HG02885 (cell line): ENCODE data around the gene PPCS.

Experiments
- ATAC-seq: cut with Tn5 transposase; IDR thresholded peaks from one replicate; pipeline ENCODE4 v1.9.1; 2021; ENCODE audit warnings: mild to moderate bottlenecking; ENCODE audit not compliant: unreplicated experiment, poor library complexity

The PPCS gene

DNA sequence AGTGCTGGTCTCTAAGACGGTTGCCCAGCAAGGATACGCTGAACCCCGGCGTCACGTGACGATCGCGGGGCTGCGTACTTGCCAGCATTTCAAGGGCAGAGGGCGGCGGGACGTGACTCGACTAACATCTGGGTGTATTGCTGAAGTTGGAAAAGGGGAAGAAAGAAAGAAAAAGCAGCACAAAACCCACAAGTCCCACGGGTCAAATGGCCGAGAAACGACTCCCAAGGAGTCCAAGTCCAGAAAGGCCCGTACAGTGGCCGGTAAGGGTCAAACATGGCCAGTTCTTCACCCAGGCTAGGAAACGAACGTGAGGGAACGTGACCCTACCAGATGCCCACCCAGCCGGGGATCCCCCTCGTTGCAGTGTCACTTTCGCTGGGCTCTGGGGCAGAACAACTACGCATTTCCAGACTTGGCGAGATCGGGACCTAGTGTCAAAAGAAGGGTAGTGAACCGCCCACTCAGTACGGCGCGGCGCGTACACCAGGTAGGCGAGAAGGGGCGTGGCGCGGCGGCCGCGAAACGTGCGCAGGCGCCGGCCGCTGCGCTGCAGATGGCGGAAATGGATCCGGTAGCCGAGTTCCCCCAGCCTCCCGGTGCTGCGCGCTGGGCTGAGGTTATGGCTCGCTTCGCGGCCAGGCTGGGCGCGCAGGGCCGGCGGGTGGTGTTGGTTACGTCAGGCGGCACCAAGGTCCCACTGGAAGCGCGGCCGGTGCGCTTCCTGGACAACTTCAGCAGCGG, at the start of gene PPCS, which contains the start of gene ZMYND12:
Gene PPCS, plus strand, starts transcription at position 534 of the 744 bp plus-strand sequence. Its CDS starts 23 bp downstream, at position 557.
Gene ZMYND12, minus strand, starts transcription at position 13 of the 744 bp plus-strand sequence. CDS start 25 bp downstream, outside the sequence.
- peak; percentile 86 for ATAC-seq

DNA sequence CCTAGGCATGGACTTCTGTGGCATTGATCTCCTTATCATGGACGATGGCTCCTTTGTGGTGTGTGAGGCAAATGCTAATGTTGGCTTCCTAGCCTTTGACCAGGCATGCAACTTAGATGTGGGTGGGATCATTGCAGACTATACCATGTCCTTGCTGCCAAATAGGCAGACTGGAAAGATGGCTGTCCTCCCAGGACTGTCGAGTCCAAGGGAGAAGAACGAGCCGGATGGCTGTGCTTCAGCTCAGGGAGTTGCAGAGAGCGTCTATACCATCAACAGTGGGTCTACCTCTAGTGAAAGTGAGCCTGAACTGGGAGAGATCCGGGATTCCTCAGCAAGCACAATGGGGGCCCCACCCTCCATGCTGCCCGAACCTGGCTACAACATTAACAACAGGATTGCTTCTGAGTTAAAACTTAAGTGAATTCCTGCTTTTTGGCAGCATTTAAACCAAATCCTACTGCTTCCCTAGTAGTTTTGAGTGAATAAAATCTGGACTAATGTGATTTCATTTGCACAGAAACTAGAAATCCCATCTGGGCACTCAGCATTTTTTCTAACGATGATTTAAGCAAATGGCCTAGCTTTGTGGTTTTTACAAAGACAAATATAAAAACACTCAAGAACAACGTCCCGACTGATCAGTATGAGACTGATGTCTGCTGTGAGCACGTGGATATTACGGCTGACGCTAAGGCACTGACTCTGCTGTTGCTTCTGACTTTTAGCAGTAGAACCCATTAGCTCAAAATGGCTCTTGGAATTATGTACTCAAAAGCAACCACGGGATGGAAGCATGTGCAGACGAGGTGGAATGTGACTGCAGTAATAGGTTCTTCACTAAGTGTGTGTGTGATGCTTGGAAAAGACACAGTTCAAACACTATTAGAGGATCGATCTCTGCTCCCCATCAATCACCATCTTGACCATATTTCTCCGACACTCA, 41.5 kb upstream of the PPCS start:
- no peak for ATAC-seq

DNA sequence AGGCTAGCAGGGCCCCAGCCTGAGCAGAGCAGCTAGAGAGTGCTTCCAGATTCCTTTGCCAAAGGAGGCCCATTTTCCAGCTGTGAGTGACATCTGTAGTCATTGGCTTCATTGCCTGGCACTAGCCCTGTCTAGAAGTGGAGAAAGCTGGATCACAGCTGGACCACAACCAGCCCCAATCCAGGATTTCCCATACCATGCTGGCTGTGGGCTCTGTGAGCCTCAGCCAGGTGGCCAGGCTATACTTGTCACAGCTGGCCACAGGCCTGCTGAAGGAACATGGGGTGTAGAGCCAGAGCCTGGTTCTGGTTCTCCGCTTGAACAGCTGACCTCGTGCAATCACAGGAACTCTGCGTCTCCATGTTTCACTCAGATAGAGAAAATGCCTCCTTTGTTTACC, 39.2 kb upstream of the PPCS start:
- ATAC-seq = no peak

DNA sequence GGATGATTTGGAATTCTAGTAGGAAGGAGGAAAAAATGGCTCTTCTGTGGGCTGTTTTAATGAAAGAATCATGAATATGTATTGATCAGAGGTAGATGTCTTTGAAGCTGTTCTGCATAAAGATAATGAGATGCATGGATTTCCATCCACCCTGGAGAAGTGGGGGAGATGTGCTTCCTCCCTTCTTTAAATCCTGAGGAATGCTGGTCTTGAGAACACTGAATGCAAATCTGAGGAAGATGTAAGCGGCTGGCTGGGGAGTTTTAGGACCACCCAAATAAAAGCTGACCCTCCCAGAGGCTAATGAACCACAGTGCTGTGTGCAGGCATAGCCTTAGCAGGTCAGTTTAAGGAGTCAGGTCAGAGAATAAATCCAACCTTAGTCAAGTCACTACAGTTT, 37.8 kb upstream of the PPCS start:
- no peak for ATAC-seq

DNA sequence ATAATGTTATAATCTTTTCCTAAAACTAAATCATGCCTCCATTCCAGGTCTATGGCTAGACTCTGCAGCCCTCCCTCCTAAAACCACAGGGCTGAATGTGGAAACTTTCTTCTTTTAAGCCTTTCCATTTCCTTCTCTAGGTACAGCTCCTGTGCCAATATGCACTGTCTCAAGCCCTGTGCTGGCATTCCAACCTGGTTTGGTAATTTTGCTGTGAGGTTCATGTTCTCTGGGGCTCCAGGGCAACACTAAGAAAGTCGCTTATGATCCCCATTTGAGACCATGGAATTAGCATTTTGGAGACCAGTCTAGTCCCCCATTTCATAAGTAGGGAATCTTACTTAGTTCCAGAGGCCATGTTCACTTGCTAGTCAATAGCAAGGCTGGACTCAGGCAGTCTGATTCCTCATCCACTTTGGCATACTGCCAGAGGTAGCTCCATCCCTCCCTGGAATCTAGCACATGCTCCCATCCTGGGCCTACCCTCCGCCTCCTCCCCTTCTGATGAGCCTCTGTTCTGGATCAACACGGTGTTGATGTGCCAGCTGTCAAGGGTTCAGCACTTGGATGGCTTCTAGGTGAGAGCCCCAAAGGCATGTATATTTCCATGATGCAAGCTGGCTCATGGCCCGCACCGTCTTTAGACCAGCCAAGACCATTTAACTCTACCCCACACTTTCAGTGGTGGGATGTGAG, 37.1 kb upstream of the PPCS start:
- no peak for ATAC-seq

DNA sequence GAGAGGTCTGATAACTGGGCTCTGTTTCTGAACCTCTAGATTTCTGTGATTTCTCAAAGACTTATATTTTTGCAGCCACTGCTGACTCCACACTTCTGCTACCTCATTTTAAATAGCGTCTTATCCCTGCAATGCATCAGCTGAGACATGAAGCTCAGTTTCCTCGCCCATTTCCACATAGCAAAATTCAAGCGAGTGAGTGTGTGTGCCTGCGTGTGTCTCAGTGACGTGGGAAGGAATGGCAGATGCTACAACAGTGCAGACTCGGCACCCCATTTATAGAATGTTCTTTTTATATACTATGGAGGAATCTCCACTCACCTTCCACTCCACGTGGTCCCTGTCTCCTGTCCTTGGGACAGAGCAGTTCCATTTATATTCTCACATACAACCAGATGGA, 36.2 kb upstream of the PPCS start:
- ATAC-seq = no peak

DNA sequence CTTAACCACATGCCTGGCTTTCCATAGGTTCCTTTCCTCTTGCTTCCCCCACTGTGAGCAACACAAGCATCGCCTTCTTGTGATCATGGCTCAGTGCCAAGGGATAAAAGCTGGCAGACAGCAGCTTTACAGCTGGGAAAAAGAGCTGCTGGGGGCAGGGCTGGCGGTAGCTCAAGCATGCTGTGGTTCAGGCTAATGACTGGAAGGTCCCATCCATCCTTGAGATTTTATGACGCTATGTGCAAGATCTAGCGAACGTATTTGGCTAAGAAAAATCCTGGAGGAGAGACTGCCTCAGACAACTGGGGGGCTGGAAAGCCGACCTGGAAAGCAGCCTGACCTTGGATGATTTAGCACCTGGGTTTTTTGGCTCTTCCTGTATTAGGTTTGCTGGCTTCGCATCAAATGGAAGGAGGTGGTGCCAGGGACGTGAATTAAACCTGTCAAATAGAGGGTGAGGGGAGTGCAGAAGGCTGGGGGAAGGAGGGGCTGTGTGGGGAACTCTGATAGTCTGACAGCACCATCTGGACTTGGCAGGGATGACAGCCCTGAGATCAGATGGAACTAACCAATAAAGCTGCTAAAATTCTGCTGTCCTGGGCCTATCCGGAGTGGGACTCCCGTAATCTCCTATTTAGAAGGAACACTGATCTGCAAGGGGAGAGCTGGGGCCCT, 35.3 kb upstream of the PPCS start:
- ATAC-seq = no peak

DNA sequence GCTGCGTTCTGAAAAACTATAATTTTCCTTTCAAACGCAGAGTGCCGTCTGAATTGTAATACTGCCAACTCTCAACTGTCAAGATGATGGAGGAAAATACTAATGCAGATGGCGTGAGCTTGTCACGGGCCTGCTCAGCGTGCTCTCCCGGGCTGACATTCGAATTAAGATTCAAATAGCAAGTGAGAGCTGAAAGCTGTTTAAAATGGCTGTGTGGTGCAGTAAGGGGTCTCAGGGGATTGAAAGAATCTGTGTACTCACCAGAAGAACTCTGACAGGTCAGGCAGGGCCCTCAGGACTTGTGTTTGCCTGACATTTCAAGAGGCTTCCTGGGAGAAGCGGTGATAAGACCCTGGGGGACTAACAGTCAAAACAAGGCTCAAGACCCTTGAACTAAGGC, 33.6 kb upstream of the PPCS start:
- no peak for ATAC-seq

DNA sequence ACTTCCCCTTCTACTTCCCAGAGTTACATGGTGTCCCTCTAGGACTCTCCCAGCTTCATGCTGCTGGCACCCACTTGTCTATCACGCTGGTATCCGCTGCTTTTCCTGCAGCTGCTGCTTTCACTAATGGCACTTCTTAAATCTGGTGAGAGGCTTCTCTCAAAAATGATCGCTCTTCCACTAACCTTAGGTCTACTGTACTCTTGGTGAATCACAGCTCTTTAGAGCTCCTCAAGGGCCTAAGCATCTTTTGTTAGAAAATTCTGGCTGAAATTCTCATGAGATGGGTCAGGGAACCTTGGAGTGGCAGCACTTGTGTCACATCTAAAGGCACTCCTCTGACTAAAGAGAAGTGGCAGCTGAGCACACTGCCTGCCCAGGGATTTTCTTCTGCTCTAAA, 32.7 kb upstream of the PPCS start:
- ATAC-seq = no peak

DNA sequence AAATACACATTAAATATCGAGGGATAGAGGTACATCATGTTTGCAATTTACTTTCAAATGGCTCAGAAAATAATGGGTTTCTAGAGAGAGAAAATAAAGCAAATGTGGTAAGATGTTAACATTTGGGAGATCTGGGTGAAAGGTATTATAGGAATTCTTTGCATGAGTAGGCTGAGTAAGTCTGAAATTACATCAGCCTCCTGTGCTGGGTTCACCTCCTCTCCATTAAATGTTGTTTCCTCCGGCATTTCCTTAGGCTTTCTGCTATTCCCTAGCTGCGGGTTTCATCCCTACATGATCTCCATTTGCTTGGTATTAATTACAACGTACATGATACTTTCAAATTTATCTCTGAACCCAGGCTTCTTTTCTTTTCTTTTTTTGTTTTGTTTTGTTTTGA, 32.1 kb upstream of the PPCS start:
- no peak for ATAC-seq

DNA sequence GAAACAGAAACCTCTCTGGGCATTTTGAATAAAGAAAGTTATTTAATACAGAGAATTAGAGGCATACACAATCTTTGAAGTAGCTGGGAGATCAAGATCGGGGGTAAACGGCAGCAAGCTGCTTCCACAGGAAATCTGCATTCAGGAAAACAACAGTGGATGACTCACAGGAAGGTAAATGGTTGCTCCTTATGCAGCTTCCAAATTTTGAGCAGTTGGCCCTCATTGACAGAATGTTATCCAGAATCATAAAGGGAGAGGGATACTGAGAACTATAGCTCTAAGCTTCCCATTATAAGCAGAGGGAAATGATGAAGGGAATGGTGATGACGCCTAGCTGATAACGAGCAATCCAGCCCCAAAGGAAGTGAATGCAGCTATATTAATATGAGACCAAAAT, 29.1 kb upstream of the PPCS start:
- no peak for ATAC-seq

DNA sequence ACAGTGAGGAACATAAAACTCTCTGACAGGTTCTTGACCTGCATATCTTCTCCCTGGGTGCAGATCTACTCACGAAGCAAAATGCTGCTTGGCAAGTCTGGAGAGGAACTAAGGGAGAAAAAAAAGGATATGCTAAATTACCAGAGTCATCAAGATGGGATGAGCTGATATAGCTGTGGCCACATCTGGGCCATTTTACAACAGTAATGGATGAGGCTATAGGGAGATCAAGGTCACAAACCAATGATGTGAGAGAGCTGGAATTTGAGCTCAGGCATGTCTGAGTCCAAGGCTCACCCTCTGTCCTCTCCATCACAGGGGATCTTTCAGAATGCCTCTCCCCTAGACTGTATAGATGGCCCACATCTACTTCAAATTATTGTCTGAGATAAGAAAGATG, 26.7 kb upstream of the PPCS start:
- no peak for ATAC-seq

DNA sequence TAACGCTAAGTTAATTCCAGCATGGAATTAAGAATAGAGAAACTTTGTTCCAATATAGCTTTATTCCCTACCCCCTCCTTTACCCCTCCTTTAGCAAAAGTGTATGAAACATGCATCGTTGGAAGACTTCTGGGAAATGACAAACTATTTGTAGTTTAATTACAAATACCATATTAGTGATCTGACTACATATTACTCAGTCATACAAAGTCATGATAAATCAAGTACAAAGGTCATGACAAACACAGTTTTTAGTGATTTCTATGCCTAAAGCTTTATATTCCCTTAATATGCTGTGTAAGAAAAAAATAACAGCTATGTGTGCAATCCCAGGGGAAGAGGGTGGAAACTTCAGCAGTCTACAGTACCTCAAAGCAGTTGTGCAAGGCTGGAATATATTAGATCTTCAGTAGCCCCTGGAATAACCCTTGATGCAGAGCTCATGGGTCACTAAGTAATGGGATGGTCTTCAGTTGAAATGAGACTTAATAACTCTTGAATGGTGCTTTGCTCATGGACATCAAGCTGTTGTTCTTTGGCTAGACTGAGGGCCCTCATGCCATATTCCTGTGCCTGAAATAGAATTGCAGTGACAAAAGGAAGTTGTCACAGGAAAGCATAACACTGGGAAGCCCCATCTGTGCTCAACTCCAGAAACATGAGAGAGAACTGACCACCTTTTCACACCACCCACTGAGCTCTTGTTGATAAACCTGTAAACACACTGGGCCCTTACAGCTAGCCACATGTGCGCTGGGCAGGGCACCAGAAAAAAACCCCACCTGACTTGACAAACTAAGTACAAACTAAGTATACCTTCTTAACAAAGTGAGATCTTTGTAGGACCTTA, 25.8 kb upstream of the PPCS start:
- ATAC-seq = no peak

DNA sequence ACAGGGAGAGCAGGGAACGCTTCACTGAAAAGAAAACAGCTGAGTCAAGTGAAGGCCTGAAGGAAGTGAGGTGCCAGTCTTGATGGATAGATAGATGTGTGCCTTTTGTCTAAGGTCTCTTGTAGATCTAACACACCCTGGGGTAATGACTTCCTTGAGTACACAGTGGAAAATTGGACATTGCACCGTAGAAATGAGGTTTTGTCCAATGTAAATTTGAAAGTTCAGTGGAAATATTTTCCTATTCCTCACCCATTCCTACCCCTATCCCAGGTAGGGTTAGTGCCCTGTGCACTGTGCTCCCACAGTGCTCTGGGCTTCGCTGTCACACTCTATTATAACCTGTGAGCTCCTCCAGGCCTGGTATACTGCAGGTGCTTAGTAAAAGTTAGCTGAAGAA, 24.8 kb upstream of the PPCS start:
- no peak for ATAC-seq

DNA sequence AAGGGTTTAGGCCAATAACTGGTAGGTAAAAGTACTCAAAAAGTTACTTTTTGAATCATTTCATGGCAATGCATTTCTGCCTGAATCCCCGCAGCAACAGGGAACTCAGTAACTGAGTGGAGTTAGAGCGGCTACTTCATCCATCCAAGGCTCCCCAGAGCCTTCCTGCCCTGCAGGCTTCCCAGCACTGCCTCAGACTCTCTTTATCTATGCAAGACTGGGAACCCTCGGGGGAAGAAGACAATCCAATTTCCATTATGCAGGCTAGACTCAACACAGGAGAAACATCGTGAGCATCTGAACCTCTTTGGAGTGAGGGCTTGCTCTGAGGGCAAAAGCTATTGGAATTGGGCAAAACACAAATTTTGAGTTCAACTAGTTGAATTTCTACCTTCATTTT, 23.6 kb upstream of the PPCS start:
- ATAC-seq = no peak

DNA sequence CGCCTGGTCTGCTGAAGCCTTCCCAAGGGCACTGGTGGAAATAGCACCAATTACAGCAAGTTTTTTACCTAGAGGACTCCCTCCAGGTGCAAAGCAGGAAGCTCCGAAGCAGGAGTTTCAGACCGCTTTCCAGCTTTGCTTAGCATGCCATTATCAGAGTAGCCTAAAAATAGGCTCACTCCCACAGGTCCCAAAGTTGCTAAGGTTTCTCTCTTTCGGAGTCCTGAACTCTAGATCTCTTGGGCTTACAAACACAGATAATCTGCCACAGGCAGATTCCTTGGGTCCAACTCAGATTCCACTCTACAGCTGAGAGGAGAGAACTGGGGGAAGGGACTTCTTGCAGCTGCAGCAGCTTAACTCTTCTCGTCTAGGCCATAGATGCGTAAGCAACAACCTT, 23.0 kb upstream of the PPCS start:
- no peak for ATAC-seq

DNA sequence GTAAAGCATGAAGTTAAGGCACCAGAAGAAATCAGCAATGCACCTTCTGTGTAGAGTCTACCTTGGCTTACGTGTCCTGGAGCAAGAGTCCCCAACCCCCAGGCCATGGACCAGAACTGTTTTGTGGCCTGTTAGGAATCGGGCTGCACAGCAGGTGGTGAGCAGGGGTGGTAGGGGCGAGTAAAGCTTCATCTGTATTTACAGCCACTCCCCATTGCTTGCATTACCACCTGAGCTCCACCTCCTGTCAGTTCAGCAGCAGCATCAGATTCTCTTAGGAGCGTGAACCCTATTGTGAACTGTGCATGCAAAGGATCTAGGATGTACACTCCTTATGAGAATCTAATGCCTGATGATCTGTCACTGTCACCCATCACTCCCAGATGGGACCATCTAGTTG, 22.0 kb upstream of the PPCS start:
- no peak for ATAC-seq

DNA sequence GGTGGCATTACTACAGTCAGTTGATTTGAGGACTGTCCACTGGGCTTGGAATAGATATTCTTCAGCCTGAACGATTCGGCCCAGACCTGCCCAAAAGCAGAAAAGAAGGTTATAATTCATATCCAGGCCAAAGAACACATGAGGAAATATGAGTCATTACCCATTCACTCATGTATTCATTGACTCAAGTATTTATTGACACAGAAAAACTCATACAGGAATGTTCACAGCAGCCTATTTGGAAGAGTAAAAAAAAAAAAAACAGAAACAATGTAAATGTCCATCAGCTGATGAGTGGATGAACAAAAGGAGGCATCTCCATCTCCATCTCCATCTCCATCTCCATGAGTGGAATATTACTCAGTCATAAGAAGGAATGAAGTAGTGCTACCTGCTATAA, 16.4 kb upstream of the PPCS start:
- no peak for ATAC-seq

DNA sequence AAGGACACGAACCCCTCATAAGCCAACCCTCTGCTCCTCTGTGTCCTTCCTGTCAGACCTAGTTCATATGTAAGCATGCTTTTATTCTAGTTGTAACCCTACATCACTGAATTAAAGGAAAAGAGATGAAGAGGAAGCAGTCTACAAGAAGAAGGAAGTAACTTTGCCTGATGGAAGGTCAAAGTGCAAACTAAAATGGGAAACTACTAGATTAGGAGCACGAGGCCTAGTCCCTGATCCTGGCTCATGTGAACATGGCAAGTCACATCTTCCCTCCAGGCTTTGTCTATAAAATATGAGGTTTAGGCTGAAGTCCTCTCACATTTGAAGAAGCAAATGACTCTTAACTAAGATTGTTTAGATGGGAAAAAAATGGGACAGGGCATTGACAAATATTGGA, 13.7 kb upstream of the PPCS start:
- ATAC-seq = no peak
